ENCODE results near the gene PHACTR1.

DNA sequence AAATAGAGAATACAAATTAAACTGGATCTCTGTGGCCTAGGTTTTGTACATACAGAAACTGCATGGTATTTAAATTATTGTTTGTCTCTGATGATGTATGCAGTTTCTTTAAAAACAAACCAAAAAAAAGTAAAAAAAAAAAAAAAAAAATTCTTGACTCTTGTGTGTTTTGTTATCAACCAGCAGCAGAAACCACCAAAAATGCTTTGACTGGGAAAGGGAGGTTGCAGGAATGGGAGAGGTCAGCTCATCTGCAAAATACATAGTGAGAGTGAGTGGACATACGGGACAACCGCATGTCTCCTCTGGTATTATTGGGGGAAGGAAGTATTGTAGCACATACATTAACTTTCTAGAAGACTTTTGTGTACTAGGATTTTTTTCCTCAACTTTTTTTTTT is 573.8 kb downstream of the PHACTR1 start:
- TF ChIP-seq POLR2A (IDR thresholded peaks at IDR 0.05; ENCODE audit: low read depth, low read length) (no peak), POLR2AphosphoS5 (IDR thresholded peaks at IDR 0.05; ENCODE audit: low read depth, low read length) (no peak)

All from GM12892 (cell line).